Measurements from ENCODE around the gene ARHGEF35.
"Not testable (repeated sequence)": the region's sequence is repeated elsewhere in the genome, so short reads cannot be mapped to it uniquely, and the experiment has no call there.

The ARHGEF35 gene

GRCh38 chr7:144195212-144195872 lies at the start of gene ARHGEF35:
Gene ARHGEF35 (minus strand): TSS chr7:144195833. CDS start chr7:144188383, 7,450 bp downstream.
- DNase-seq = not testable (repeated sequence)

- not testable (repeated sequence) for DNase-seq
Measured at GRCh38 chr7:144245372-144245771, 49.7 kb upstream of the ARHGEF35 start.

GRCh38 chr7:144239365-144239764 lies 43.7 kb upstream of the ARHGEF35 start, which contains the start of gene OR2A42:
Gene OR2A42 (minus strand): TSS chr7:144239605. CDS start chr7:144232843, 6,762 bp downstream.
- DNase-seq = not testable (repeated sequence)

GRCh38 chr7:144238530-144239082 lies 43.0 kb upstream of the ARHGEF35 start:
- not testable (repeated sequence) for DNase-seq

GRCh38 chr7:144233039-144233438 lies 37.4 kb upstream of the ARHGEF35 start:
- DNase-seq = not testable (repeated sequence)

- DNase-seq = not testable (repeated sequence)
Measured at GRCh38 chr7:144231027-144231426, 35.4 kb upstream of the ARHGEF35 start.

GRCh38 chr7:144228810-144229209 lies 33.2 kb upstream of the ARHGEF35 start:
- DNase-seq = not testable (repeated sequence)

GRCh38 chr7:144226866-144227265 lies 31.2 kb upstream of the ARHGEF35 start:
- DNase-seq = not testable (repeated sequence)

- DNase-seq = not testable (repeated sequence)
Measured at GRCh38 chr7:144223675-144224074, 28.0 kb upstream of the ARHGEF35 start.

GRCh38 chr7:144220531-144220930 lies 24.9 kb upstream of the ARHGEF35 start:
- not testable (repeated sequence) for DNase-seq

- not testable (repeated sequence) for DNase-seq
Measured at GRCh38 chr7:144219149-144219548, 23.5 kb upstream of the ARHGEF35 start.

- not testable (repeated sequence) for DNase-seq
Measured at GRCh38 chr7:144218581-144218980, 22.9 kb upstream of the ARHGEF35 start.

- DNase-seq = not testable (repeated sequence)
Measured at GRCh38 chr7:144217200-144217599, 21.6 kb upstream of the ARHGEF35 start.

GRCh38 chr7:144205306-144205705 lies 9.7 kb upstream of the ARHGEF35 start:
- not testable (repeated sequence) for DNase-seq

GRCh38 chr7:144203086-144203485 lies 7.5 kb upstream of the ARHGEF35 start:
- not testable (repeated sequence) for DNase-seq

GRCh38 chr7:144201978-144202377 lies 6.3 kb upstream of the ARHGEF35 start:
- DNase-seq = not testable (repeated sequence)

- DNase-seq = not testable (repeated sequence)
Measured at GRCh38 chr7:144198934-144199333, 3.3 kb upstream of the ARHGEF35 start.

- not testable (repeated sequence) for DNase-seq
Measured at GRCh38 chr7:144194453-144194852, 1.2 kb downstream of the ARHGEF35 start.

GRCh38 chr7:144193782-144194181 lies 1.9 kb downstream of the ARHGEF35 start:
- not testable (repeated sequence) for DNase-seq

- DNase-seq = not testable (repeated sequence)
Measured at GRCh38 chr7:144188578-144189171, 7.0 kb downstream of the ARHGEF35 start.

- not testable (repeated sequence) for DNase-seq
Measured at GRCh38 chr7:144187848-144188247, 7.8 kb downstream of the ARHGEF35 start.

GRCh38 chr7:144183166-144183565 lies 12.5 kb downstream of the ARHGEF35 start, which contains the start of gene CTAGE4:
Gene CTAGE4 (plus strand): TSS chr7:144183466. CDS start chr7:144183504, 38 bp downstream.
- not testable (repeated sequence) for DNase-seq

GRCh38 chr7:144179165-144179479 lies 16.5 kb downstream of the ARHGEF35 start:
- not testable (repeated sequence) for DNase-seq

Measured in NCI-H69 (cell line).